Measurements from ENCODE around the gene ACHE. TPM values are rescaled to one million over a fixed set of nuclear protein-coding genes. Genes with fewer than 3 reads are reported as not detected.

Gene ACHE
- total RNA-seq, 1 experiment from 2014 or later = 7.0 TPM

DNA sequence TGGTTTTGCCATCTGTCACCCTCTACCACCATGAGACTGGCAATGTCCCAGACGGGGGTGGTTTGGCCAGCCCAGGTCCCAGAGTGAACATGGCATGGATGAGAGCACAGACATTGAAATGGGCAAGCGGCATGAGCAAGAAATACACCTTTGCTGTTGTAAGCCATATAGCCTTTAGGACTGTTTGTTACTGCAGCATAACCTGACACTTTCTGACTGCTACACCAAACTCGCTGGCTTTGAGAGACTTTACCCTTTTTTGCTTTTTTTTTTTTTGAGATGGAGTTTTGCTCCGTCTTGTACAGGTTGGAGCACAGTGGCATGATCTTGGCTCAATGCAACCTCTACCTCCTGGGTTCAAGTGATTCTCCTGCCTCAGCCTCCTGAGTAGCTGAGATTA lies 48.5 kb upstream of the ACHE start:
- H4K8ac ChIP-seq (replicated peaks; ENCODE audit: insufficient read length, low read depth, low read length) = no peak overlapping the region
- no peak overlapping the region for H3T11ph ChIP-seq (ENCODE audit: low read length)
- H3K56ac ChIP-seq (ENCODE audit: insufficient read length, low read depth, low read length) = no peak overlapping the region
- H2BK5ac ChIP-seq (ENCODE audit: insufficient read length, low read length) = no peak overlapping the region
- no peaks in the 10 kb centered on the region for H3K79me2 ChIP-seq (ENCODE audit: insufficient read depth, low read length)
- peak overlapping the region; percentile 84 for H2BK12ac ChIP-seq (ENCODE audit: insufficient read length, low read depth, low read length)
- Mint-ChIP-seq H3K4me1 (peaks cover 35 to 40% of the 10 kb centered on the region in 2 experiments), H3K27me3 (ENCODE audit: low read depth) (peaks cover 2% of the 10 kb centered on the region; the same call in 1 of the 2 replicates), H3K4me3 (no peak overlapping the region; a peak in 1 of 5 replicates), H3K36me3 (ENCODE audit: insufficient read depth in 1 of 3, low read depth in 3 of 3) (peaks cover 8 to 18% (median 12%) of the 10 kb centered on the region in 3 experiments), H3K9me3 (peaks cover 21 to 24% of the 10 kb centered on the region in 2 experiments), H3K27ac (peak overlapping the region in 2 of 3 experiments; percentile 73 to 82; a peak in 2 of 7 replicates)
- no peak overlapping the region for H3K23ac ChIP-seq (ENCODE audit: insufficient read length, low read depth, low read length)
- no peak overlapping the region for H3K18ac ChIP-seq (ENCODE audit: insufficient read length, low read depth, low read length)
- H3K4me2 ChIP-seq (ENCODE audit: insufficient read depth, insufficient read length, low read length) = no peak overlapping the region
- H3K27me3 ChIP-seq (ENCODE audit: insufficient read depth, low read length) = no peaks in the 10 kb centered on the region
- no peak overlapping the region for H2AK5ac ChIP-seq (ENCODE audit: insufficient read length, low read length)
- no peak for DNase-seq
- no peaks in the 10 kb centered on the region for H3K9me3 ChIP-seq (ENCODE audit: control insufficient read depth, low read depth, low read length)
- no peaks in the 10 kb centered on the region for H3K79me1 ChIP-seq (ENCODE audit: insufficient read depth, low read depth, low read length, poor library complexity, severe bottlenecking)
- no peak overlapping the region for H2BK20ac ChIP-seq (ENCODE audit: low read depth, low read length, poor library complexity, severe bottlenecking)
- no peak overlapping the region for H4K91ac ChIP-seq (ENCODE audit: insufficient read length, low read depth, low read length)
- H3K9ac ChIP-seq (ENCODE audit: extremely low read depth, insufficient read length, low read length) = no peak overlapping the region
- no peak overlapping the region for H3K27ac ChIP-seq (ENCODE audit: insufficient read length, low read depth, low read length)
- H2AFZ ChIP-seq (ENCODE audit: low read length) = no peak overlapping the region
- no peak overlapping the region for H2BK120ac ChIP-seq (ENCODE audit: low read depth, low read length, poor library complexity, severe bottlenecking)
- TF ChIP-seq, protein P1, sequence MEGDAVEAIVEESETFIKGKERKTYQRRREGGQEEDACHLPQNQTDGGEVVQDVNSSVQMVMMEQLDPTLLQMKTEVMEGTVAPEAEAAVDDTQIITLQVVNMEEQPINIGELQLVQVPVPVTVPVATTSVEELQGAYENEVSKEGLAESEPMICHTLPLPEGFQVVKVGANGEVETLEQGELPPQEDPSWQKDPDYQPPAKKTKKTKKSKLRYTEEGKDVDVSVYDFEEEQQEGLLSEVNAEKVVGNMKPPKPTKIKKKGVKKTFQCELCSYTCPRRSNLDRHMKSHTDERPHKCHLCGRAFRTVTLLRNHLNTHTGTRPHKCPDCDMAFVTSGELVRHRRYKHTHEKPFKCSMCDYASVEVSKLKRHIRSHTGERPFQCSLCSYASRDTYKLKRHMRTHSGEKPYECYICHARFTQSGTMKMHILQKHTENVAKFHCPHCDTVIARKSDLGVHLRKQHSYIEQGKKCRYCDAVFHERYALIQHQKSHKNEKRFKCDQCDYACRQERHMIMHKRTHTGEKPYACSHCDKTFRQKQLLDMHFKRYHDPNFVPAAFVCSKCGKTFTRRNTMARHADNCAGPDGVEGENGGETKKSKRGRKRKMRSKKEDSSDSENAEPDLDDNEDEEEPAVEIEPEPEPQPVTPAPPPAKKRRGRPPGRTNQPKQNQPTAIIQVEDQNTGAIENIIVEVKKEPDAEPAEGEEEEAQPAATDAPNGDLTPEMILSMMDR (conservative IDR thresholded peaks at IDR 0.05) = no peak
- no peak overlapping the region for H3K14ac ChIP-seq (ENCODE audit: insufficient read depth, low read length)
- H4K20me1 ChIP-seq (ENCODE audit: control insufficient read depth, insufficient read depth, insufficient read length) = no peaks in the 10 kb centered on the region
- H4K5ac ChIP-seq (ENCODE audit: insufficient read length, low read depth, low read length) = no peak overlapping the region
- H2BK15ac ChIP-seq (ENCODE audit: low read depth, low read length) = no peak overlapping the region
- H3K4ac ChIP-seq (ENCODE audit: low read depth, low read length) = no peak overlapping the region
- H3K4me1 ChIP-seq (ENCODE audit: insufficient read depth, low read length) = peaks cover 2% of the 10 kb centered on the region; the same call in 1 of the 2 replicates
- no peaks in the 10 kb centered on the region for H3K23me2 ChIP-seq (ENCODE audit: insufficient read length, low read depth, low read length, poor library complexity, severe bottlenecking)
- WGBS (ENCODE audit: extremely low coverage, insufficient read length, low lambda C conversion rate) = no CpG with 5 or more reads among the region's 4 CpGs

All from H9 (cell line).